Stimulated activated CD8-positive, alpha-beta memory T cell treated with anti-CD3 and anti-CD28 coated beads, Interleukin-12 subunit alpha, Interleukin-12 subunit beta, amount 100 ng/mL, for 4 hours (primary cell): ENCODE measurements around the gene ZNF8.
"Not testable (repeated sequence)": the region's sequence is repeated elsewhere in the genome, so short reads cannot be mapped to it uniquely, and the experiment has no call there.

Experiments used
- DNase-seq: peaks from one replicate; pipeline ENCODE4 v3.0.0-alpha.2; 2020; ENCODE audit warnings: low read depth

The ZNF8 gene

GRCh38 chr19:58296104-58296503 is 17.3 kb downstream of the ZNF8 start:
- DNase-seq: no peak

DNA sequence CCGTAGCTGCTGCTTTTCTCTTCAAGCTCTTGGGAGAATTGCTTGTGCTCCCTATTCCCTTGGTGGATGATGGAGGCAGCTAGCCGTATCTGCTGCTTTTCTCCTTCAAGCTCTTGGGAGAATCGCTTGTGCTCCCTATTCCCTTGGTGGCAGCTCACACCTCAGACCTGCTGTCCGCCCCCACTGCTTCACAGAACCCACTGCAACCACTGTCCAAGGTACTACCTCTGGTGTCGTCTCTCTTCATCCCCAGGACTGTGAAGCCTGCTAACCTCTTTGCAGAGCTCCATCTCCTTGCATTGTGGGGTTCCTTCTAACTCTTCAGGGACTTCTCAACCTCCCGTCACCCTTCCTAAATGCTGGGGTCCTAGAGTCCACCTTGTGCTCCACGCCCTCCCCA is 21.9 kb downstream of the ZNF8 start:
- DNase-seq: no peak

- no peak for DNase-seq
These were observed 25.5 kb downstream of the ZNF8 start for GRCh38 chr19:58304255-58304654.

DNA sequence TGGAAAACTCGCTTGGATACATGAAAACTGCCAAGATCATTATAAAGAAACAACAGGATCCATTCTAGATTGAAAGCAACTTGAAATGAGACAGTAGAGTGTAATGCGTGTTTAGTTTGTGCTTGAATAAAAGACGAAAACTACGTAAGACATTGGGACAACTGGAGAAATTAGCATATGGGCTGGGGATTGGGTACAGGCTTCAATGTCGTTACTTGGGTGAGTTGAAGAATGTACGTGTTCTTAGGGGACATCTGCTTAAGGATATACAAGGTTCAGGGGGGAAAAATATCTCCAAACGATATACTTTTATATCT is 26.0 kb downstream of the ZNF8 start:
- no peak for DNase-seq

DNA sequence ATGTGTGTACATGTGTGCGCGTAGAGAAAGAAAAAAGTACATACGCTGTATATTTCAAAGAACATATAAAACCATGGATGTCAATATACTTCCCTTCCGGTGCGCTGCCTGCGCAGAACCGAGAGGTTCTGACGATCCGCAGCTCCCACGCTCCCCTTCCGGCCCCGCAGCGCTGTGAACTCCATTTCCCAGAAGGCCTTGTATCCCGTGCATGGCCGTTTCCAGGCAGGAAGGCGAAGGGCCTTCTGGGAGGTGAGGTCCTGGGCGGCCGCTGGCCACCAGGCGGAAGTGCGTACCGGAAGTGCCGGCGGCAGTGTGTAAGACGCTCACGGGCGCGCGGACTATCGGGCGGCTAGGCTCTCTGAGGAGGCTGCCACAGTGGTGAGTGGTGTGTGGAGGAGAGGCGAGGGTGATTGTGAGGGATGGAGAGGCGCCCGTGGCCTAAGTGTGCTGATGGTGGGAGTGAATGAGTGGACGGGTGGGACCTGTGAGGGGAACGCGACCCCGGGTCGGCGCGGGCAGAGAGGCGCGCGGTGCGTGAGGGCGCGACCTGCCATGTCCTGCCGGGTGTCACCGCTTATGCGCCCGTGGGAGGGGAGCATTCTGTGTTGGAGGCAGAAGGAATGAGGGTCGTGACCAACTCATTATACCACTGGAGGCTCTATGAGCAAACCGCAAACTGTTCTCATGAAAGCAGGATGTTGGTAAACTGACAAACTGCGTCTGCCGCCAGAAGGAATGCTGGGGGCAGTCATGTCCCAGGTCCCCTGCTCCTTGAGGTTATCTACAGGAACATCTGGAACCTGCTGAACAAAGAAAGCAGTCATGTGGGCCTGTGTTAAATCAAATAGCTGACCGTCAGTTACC is 26.5 kb downstream of the ZNF8 start, which contains the start of gene ERVK3-1:
Gene ERVK3-1 (plus strand): TSS at position 313 of the 867 bp plus-strand sequence. CDS start 6,792 bp downstream, outside the sequence.
- peak; percentile 91 for DNase-seq

DNA sequence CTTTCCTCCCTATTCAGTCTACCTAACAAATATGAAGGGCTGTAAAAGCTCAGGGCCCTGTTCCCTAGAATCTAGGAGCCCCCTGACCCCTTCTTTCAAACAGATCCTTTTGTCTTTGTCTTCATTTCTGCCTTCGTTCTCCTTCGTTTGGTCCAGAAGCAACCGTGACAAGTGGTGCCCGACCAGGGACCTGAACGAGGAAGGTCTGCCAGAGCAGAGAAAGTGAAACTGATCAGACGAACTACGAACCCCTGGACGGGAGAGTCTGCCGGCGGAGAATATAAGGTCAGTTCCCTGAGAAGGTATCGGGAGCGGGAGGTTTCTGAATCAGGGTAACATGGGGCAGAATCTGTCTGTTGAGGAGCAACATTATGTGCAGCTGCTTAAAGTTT is 27.2 kb downstream of the ZNF8 start:
- DNase-seq: no peak

DNA sequence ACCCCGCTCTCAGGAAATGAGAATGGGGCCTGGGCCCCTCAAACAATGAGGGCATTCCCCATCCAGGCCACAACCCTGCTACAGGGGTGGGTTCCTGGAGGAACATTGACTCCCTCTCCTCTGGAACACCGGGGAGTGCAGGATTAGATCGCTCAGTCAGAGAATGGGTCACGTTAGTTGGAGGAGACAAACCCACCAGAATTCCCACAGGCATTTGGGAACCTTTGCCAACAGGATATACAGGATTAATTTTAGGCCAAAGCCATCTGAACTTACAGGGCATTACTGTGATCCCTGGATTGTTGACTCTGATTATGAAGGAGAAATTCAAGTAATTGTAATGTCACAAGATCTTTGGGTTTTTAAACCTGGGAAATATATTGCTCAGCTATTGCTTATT is 29.0 kb downstream of the ZNF8 start:
- no peak for DNase-seq

GRCh38 chr19:58310685-58311084 is 31.9 kb downstream of the ZNF8 start:
- not testable (repeated sequence) for DNase-seq

- no peak for DNase-seq
These were observed 32.6 kb downstream of the ZNF8 start for GRCh38 chr19:58311345-58311865.

DNA sequence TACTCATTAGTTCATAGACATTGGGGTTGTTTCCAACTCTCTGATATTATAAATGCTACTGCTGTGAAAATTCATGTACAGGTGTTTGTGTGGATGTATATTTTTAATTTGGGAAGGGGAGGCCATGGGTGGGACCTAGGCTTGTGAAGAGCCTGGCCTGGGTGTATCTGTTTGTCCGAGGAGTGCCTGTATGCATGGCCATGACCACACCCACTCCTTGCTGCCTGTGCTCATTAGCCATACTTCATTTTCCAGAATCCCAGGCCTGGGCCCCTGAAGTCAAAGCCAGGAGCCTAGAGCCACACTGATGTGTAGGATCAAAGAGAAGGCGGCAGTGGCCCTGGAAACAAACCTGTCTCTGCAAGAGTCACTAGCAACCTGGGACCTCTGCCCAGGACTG is 36.8 kb downstream of the ZNF8 start:
- DNase-seq: no peak

DNA sequence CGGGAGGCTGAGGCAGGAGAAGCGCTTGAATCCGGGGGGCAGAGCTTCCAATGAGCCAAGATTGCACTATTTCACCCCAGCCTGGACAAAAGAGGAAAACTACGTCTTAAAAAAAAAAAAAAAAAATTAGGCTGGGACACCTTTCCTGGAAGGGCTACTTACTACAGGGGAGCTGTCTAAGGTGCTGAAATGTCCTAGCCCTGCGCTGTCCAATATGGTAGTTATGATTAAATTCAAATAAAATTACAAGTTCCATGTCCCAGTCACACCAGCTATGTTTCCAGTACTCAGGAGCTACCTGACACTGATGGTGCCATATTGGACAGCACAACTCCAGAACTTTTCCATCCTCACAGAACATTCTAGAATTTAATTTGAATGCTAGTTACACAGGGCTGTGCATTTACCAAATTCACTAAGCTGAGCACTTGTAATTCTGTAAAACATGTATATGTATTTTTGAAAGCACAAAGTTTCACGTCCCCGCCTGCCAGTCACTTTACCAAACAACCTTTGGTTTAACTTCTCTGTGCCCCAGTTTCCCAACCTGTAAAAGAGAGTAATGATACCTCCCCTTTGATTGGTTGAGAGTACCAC is 38.8 kb downstream of the ZNF8 start:
- DNase-seq: no peak

GRCh38 chr19:58318297-58318696 is 39.5 kb downstream of the ZNF8 start:
- no peak for DNase-seq

DNA sequence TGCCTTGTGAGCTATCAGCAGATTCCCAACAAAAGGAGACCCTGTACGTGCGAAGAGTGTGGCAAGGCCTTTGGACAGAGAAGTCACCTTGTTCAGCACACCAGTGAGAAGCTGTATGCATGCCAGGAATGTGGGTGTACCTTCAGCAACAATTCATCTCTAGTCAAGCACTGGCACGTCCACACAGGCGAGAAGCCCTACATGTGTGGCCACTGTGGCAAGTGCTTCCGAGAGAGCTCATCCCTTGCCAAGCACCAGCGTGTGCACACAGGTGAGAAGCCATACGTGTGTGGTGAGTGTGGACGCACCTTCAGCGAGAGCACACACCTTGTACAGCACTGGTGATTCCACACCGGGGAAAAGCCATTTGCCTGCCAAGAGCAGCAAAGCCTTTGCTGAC is 40.5 kb downstream of the ZNF8 start:
- DNase-seq: no peak

- DNase-seq: no peak
These were observed 46.7 kb downstream of the ZNF8 start for GRCh38 chr19:58325311-58326022.

- DNase-seq: no peak
These were observed 47.8 kb downstream of the ZNF8 start for GRCh38 chr19:58326501-58326913.

- DNase-seq: peak; percentile 81
These were observed 48.4 kb downstream of the ZNF8 start, which contains the start of gene ZSCAN22 for GRCh38 chr19:58326914-58327726. TSS of gene ZSCAN22 (plus strand) at chr19:58326994. CDS start at chr19:58334803, 7,809 bp downstream.

DNA sequence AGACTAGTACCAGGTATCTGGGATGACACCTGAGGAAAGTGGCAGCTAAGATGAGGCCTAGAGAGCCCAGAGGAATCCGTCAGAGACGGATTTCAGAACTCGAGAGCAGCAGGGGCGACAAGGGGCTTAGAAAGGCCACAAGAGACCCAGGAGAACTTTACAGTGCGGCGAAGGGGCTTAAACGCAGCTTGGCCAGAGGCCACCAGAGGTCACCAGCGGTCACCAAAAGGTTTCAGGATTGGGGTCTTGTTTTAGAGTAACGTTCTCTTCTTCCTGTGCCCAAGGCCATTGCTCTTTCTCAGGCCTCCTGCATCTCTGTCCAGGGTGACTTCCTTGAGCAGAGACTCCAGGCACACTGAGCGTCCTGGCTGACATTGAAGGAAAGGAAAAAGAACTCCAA is 50.2 kb downstream of the ZNF8 start:
- no peak for DNase-seq

GRCh38 chr19:58330458-58330857 is 51.7 kb downstream of the ZNF8 start:
- DNase-seq: no peak

GRCh38 chr19:58332697-58333096 is 53.9 kb downstream of the ZNF8 start:
- no peak for DNase-seq

GRCh38 chr19:58334691-58335249 is 56.0 kb downstream of the ZNF8 start:
- no peak for DNase-seq

DNA sequence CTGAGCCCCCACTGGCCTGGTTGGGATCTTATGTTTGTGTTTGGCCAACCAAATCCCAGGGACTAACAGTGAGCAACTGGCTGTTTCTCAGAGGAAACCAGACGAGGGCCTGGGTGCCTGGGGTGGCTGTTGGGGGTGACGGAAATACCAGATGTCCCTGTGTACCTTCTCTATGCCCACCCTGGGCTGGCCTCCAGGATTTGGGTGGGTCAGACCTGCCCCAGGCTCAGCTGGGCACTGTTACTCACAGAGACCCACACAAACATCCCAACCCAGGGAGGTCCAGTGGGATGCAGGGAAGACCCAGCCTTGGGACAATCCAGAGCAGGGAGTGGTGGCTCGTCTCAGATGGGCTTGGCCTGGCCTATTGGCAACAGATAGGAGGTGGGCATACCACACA is 56.9 kb downstream of the ZNF8 start:
- no peak for DNase-seq

DNA sequence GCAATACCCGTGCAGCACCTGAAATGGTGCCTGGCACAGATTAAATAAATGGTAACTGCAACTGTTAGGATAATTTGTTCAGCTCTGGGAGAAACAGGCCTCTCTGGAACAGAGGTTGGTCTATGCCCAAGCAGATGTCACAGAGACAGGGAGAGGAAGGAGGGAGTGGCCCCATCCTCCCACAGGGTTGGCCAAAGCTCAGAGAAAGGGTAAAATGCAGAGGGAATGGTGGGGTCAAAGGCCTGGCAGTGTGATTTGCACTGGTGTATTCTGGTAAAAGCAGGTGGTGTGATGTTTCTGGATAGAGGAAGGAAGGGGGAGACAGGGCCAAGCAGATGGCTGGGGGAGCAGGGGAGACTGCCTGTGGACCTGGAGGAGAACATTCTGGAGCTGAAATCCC is 57.5 kb downstream of the ZNF8 start:
- DNase-seq: no peak
